Endothelial cell (in vitro differentiated cells): ENCODE results near the gene TTLL8. TPM values are rescaled to one million over a fixed set of nuclear protein-coding genes. Genes with fewer than 3 reads are reported as not detected.

ENCODE experiments used
- DNase-seq: peaks from one replicate; pipeline ENCODE4 v3.0.0; 2021; ENCODE audit warnings: low spot score
- H3K27ac Mint-ChIP-seq: one replicate; pipeline ENCODE4 v1.8.0; 2021; ENCODE audit warnings: mixed read lengths, inconsistent platforms; ENCODE audit not compliant: unreplicated experiment
- H3K27me3 Mint-ChIP-seq: one replicate; pipeline ENCODE4 v1.8.0; 2021; ENCODE audit warnings: mild to moderate bottlenecking, moderate library complexity, mixed read lengths, inconsistent platforms; ENCODE audit not compliant: unreplicated experiment
- H3K36me3 Mint-ChIP-seq: one replicate; pipeline ENCODE4 v1.8.0; 2021; ENCODE audit warnings: mild to moderate bottlenecking, low read depth, mixed read lengths, inconsistent platforms; ENCODE audit not compliant: unreplicated experiment
- H3K4me1 Mint-ChIP-seq: one replicate; pipeline ENCODE4 v1.8.0; 2021; ENCODE audit warnings: mild to moderate bottlenecking, mixed read lengths, inconsistent platforms; ENCODE audit not compliant: unreplicated experiment
- H3K4me3 Mint-ChIP-seq: one replicate; pipeline ENCODE4 v1.8.0; 2021; ENCODE audit warnings: mild to moderate bottlenecking, mixed read lengths, inconsistent platforms; ENCODE audit not compliant: unreplicated experiment
- H3K9me3 Mint-ChIP-seq: one replicate; pipeline ENCODE4 v1.8.0; 2021; ENCODE audit warnings: mixed read lengths, inconsistent platforms; ENCODE audit not compliant: unreplicated experiment
- total RNA-seq: library from RNA; stranded (reverse); fragmentation: NEBNext Ultra II Directional; extraction: Animal tissue kit (Norgen Biotek cat#: 25700); gene quantifications from one replicate; pipeline ENCODE4 v1.2.1, GENCODE V29; 2021; ENCODE audit not compliant: unreplicated experiment
- TF ChIP-seq, protein P1 (sequence below): fragments of 200-600 bp; sonication (generic); IDR thresholded peaks from one replicate; pipeline ENCODE4 v1.5.0; 2021; ENCODE audit warnings: antibody characterized with exemption; ENCODE audit not compliant: unreplicated experiment

TTLL8 gene
- total RNA-seq, 1 donor from 2014 or later, result not detected

- TF ChIP-seq, protein P1, sequence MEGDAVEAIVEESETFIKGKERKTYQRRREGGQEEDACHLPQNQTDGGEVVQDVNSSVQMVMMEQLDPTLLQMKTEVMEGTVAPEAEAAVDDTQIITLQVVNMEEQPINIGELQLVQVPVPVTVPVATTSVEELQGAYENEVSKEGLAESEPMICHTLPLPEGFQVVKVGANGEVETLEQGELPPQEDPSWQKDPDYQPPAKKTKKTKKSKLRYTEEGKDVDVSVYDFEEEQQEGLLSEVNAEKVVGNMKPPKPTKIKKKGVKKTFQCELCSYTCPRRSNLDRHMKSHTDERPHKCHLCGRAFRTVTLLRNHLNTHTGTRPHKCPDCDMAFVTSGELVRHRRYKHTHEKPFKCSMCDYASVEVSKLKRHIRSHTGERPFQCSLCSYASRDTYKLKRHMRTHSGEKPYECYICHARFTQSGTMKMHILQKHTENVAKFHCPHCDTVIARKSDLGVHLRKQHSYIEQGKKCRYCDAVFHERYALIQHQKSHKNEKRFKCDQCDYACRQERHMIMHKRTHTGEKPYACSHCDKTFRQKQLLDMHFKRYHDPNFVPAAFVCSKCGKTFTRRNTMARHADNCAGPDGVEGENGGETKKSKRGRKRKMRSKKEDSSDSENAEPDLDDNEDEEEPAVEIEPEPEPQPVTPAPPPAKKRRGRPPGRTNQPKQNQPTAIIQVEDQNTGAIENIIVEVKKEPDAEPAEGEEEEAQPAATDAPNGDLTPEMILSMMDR, result no peak
- Mint-ChIP-seq H3K27me3 (peaks cover 22% of the 10 kb centered on the region), H3K27ac (peak overlapping the region; percentile 86), H3K9me3 (no peaks in the 10 kb centered on the region), H3K4me1 (peaks cover 9% of the 10 kb centered on the region), H3K4me3 (peak overlapping the region; percentile 88), H3K36me3 (peaks cover 7% of the 10 kb centered on the region)
- DNase-seq, result peak; percentile 53
Observed at GRCh38 chr22:49970528-49971231, 87.4 kb downstream of the TTLL8 start.

DNA sequence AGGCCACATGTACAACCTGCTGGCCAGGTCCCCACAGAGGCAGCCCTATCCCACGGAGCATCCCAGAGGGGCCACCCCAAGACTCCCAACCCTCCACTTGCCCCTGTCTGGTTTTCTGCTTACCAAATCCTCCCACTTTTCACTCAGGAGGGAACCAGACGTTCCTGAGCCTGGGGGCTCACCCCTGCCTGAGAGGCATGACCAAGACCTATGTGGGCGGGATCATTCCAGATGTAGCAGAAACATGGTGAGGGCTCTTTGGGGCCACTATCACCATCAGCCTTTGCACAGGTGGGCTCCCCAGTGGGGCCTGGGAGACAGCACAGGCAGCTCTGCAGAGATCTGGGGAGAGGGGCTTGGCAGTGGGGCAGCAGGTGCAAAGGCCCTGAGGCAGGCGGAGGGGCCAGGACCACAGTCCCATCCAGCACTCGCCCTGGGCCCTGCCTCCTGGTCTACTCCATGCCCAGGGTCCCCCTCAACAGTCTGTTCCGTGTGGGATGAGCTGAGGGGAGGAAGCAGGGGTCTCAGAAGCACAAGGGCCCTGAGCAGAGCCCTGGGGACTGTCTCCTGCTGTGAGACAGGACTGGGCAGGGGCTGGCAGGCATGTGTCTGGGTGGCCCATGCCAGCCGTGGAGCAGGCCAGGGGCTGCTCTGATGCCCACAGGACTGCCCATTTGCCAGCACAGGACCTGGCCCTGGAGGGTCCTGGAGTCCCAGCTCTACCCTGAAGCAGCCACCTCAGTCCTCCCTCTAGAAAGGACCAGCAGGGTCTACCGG lies 88.2 kb downstream of the TTLL8 start:
- H3K4me3 Mint-ChIP-seq, result no peak overlapping the region

GRCh38 chr22:49968831-49969661 lies 89.1 kb downstream of the TTLL8 start:
- peaks cover 17% of the 10 kb centered on the region for H3K27me3 Mint-ChIP-seq
- no peaks in the 10 kb centered on the region for H3K9me3 Mint-ChIP-seq
- peaks cover 9% of the 10 kb centered on the region for H3K4me1 Mint-ChIP-seq
- peak; percentile 10 for DNase-seq
- no peak overlapping the region for H3K4me3 Mint-ChIP-seq
- TF ChIP-seq, protein P1, result no peak
- no peak overlapping the region for H3K27ac Mint-ChIP-seq
- peaks cover 3% of the 10 kb centered on the region for H3K36me3 Mint-ChIP-seq

More for the DNA sequence above, 88.2 kb downstream of the TTLL8 start:
- Mint-ChIP-seq H3K9me3 (no peaks in the 10 kb centered on the region), H3K27ac (no peak overlapping the region), H3K27me3 (peaks cover 17% of the 10 kb centered on the region), H3K4me1 (peaks cover 5% of the 10 kb centered on the region), H3K36me3 (peaks cover 3% of the 10 kb centered on the region)
- DNase-seq, result peak; percentile 4
- TF ChIP-seq, protein P1, result no peak

Other genes with a start within 250 kb of the TTLL8 start
- gene BRD1, start 230.4 kb downstream of the TTLL8 start, total RNA-seq, result 40.3 TPM
- 22.6 TPM for gene ZBED4, start 204.5 kb downstream of the TTLL8 start, total RNA-seq
- gene ALG12, start 139.9 kb downstream of the TTLL8 start, total RNA-seq, result 23.2 TPM
- gene CRELD2, start 139.7 kb downstream of the TTLL8 start, total RNA-seq, result 207 TPM
- 112 TPM for gene PIM3, start 97.5 kb downstream of the TTLL8 start, total RNA-seq
- 0.15 TPM for gene IL17REL, start 45.5 kb downstream of the TTLL8 start, total RNA-seq
- gene MLC1, start 27.1 kb upstream of the TTLL8 start, total RNA-seq, result 1.2 TPM
- not detected for gene MOV10L1, start 31.7 kb upstream of the TTLL8 start, total RNA-seq
- gene PANX2, start 112.4 kb upstream of the TTLL8 start, total RNA-seq, result 0.87 TPM
- 33.1 TPM for gene TRABD, start 127.6 kb upstream of the TTLL8 start, total RNA-seq
- gene SELENOO, start 142.7 kb upstream of the TTLL8 start, total RNA-seq, result 18.7 TPM
- gene TUBGCP6, start 186.7 kb upstream of the TTLL8 start, total RNA-seq, result 48.5 TPM
- gene HDAC10, start 193.0 kb upstream of the TTLL8 start, total RNA-seq, result 42.1 TPM
- 33.4 TPM for gene MAPK12, start 203.4 kb upstream of the TTLL8 start, total RNA-seq
- gene MAPK11, start 212.1 kb upstream of the TTLL8 start, total RNA-seq, result 62.4 TPM
- 96.5 TPM for gene PLXNB2, start 249.3 kb upstream of the TTLL8 start, total RNA-seq